B cell (primary cell): ENCODE measurements around the gene NATD1.

Source experiments
- EZH2 ChIP-seq: IDR thresholded peaks from 2 replicates; pipeline ENCODE4 v1.6.1; 2012; ENCODE audit warnings: borderline replicate concordance, low read depth, mild to moderate bottlenecking, moderate library complexity, low read length; ENCODE audit not compliant: insufficient read depth, poor library complexity, severe bottlenecking
- TF ChIP-seq, protein P1 (sequence below): fragments of 200-600 bp; IDR thresholded peaks from one replicate; pipeline ENCODE4 v1.8.0; 2022; ENCODE audit warnings: antibody characterized with exemption, mild to moderate bottlenecking

DNA sequence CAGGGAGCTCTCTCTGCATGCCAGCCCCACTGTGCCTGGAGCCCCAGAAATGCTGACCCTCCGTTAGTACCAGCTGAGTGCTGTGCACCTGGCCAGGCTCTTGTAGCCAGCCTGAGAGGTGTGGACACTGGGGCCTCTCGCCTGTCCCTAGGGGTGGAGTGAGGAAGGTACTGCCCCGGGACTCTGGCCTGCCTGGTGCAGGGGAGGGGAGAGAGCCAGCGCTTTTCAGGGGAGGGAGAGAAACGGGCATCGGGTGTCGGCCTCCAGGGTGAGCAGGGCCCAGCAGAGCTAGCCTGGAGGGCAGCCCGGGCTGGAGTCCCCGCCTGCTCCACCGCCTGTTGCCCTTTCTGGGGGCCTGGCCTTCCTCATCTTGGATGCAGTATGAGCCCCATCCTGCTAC lies 44.4 kb upstream of the NATD1 start:
- no peak for TF ChIP-seq EZH2
- TF ChIP-seq, protein P1, sequence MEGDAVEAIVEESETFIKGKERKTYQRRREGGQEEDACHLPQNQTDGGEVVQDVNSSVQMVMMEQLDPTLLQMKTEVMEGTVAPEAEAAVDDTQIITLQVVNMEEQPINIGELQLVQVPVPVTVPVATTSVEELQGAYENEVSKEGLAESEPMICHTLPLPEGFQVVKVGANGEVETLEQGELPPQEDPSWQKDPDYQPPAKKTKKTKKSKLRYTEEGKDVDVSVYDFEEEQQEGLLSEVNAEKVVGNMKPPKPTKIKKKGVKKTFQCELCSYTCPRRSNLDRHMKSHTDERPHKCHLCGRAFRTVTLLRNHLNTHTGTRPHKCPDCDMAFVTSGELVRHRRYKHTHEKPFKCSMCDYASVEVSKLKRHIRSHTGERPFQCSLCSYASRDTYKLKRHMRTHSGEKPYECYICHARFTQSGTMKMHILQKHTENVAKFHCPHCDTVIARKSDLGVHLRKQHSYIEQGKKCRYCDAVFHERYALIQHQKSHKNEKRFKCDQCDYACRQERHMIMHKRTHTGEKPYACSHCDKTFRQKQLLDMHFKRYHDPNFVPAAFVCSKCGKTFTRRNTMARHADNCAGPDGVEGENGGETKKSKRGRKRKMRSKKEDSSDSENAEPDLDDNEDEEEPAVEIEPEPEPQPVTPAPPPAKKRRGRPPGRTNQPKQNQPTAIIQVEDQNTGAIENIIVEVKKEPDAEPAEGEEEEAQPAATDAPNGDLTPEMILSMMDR: no peak
